ENCODE measurements around the gene USH1G. TPM values are rescaled to one million over a fixed set of nuclear protein-coding genes. Genes with fewer than 3 reads are reported as not detected.
"Not testable (repeated sequence)": the region's sequence is repeated elsewhere in the genome, so short reads cannot be mapped to it uniquely, and the experiment has no call there.

USH1G gene
- total RNA-seq, 1 donor from 2014 or later: not detected

DNA sequence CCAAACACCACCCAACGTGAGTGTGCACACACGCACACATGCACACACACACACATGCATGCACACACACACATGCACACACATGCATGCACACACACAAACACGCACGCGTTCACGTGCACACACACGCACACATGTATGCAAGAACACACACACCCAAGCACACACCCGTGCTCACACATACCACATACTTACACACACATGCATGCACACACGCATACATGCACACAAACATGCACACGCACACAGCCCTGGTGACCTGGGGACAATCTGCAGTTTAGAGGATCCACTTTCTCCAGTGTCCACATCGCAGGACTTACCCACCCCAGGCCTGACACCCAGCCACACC is 6.2 kb downstream of the USH1G start:
- DNase-seq (no peak), ATAC-seq (no peak)
- intact Hi-C loops (cut with micrococcal nuclease): no loop called here

- intact Hi-C loops (cut with micrococcal nuclease): no loop called here
- DNase-seq (no peak), ATAC-seq (no peak)
Observed at GRCh38 chr17:74916136-74916850, 6.8 kb downstream of the USH1G start.

DNA sequence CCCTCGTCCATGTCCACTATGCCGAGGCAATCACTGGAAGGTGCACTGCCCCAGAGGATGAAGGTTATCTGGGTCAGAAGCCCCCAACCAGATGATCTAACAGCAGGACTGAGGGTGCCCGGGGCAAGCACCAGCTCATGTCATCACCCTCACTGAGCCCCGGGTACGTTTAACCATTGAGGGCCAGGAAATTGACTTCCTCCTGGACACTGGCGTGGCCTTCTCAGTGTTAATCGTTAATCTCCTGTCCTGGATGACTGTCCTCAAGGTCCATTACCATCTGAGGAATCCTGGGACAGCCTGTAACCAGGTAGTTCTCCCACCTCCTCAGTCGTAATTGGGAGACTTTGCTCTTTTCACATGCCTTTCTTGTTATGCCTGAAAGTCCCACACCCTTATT is 11.6 kb downstream of the USH1G start:
- intact Hi-C loops (cut with micrococcal nuclease); DNase-seq; ATAC-seq: not testable (repeated sequence)

- ATAC-seq; intact Hi-C loops (cut with micrococcal nuclease); DNase-seq: not testable (repeated sequence)
Observed at GRCh38 chr17:74909097-74909496, 14.0 kb downstream of the USH1G start.

- intact Hi-C loops (cut with micrococcal nuclease): no loop called here
- no peak for ATAC-seq
- DNase-seq: no peak
Observed at GRCh38 chr17:74907012-74907411, 16.0 kb downstream of the USH1G start.

DNA sequence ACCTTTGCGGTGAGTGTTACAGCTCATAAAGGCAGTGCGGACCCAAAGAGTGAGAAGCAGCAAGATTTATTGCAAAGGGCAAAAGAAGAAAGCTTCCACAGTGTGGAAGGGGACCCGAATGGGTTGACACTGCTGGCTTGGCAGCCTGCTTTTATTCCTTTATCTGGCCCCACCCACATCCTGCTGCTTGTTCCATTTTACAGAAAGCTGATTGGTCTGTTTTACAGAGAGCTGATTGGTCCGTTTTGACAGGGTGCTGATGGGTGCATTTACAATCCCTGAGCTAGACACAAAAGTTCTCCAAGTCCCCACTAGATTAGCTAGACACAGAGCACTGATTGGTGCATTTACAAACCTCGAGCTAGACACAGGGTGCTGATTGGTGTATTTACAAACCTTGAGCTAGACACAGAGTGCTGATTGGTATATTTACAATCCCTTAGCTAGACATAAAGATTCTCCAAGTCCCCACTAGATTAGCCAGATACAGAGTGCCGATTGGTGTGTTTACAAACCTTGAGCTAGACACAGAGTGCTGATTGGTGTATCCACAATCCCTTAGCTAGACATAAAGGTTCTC is 16.8 kb downstream of the USH1G start:
- intact Hi-C loops (cut with micrococcal nuclease); ATAC-seq; DNase-seq: not testable (repeated sequence)

GRCh38 chr17:74904687-74905409 is 18.2 kb downstream of the USH1G start:
- ATAC-seq (no peak), DNase-seq (no peak)
- intact Hi-C loops (cut with micrococcal nuclease): no loop called here

DNA sequence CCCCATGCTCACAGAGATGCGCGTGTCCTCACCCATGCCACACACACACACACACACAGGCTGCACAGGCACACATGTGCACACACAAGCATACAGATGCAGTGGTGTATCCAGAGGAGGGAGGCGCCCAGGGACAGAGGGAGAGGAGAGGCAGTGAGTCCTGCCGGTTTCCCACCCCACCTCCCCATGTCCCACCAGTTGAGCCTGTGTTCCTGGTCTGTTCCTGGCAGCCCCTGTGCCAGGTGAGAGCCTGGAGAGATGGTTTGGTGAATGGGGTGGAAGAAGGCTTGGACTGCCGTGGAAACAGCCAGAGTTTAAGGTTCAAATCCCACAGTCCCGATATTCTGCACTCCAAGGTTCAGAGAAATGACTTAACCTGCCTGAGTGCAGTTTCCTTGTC is 19.4 kb downstream of the USH1G start:
- intact Hi-C loops (cut with micrococcal nuclease): no loop called here
- DNase-seq (no peak), ATAC-seq (no peak)

- ATAC-seq (no peak), DNase-seq (no peak)
- intact Hi-C loops (cut with micrococcal nuclease): no loop called here
Observed at GRCh38 chr17:74903034-74903433, 20.0 kb downstream of the USH1G start.

DNA sequence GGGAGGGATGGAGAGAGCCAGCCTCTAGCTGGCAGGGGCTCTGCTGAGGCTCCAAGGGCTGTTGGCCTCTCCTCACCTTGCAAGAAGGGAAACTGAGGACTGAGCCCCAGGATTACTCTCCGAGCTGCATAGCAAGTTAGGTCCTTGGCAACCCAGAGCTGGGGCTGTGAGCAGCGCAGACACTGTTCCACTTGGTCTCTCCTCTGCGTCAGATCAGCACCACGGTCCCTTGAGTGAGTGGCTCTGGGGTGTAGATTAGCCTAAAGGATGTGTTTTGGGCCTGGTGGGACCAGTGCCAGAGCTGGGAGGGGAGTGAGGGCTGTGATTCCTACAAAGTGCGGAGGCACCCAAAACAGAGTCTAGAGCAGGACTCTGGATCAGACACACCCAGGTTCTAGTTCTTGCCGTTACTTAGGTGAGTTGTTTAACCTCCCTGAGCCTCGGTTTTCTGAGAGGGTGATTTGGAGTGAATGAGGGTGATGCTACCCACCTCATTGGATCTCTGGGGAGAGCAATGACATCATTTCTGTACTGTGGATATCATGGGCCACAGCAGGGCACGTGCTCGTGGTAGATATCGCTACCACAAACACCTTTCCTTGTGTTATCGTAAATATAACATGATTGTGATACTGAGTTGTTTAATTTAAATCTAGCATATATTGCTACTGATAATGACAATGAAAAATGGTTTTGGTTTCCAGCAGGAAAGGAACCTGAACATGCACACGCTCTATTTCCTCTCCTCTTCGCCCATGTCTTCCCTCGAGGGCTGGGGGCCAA is 21.5 kb downstream of the USH1G start:
- intact Hi-C loops (cut with micrococcal nuclease): no loop called here
- no peak for ATAC-seq
- DNase-seq: no peak

GRCh38 chr17:74900208-74900607 is 22.8 kb downstream of the USH1G start:
- intact Hi-C loops (cut with micrococcal nuclease): no loop called here
- ATAC-seq: no peak
- no peak for DNase-seq

DNA sequence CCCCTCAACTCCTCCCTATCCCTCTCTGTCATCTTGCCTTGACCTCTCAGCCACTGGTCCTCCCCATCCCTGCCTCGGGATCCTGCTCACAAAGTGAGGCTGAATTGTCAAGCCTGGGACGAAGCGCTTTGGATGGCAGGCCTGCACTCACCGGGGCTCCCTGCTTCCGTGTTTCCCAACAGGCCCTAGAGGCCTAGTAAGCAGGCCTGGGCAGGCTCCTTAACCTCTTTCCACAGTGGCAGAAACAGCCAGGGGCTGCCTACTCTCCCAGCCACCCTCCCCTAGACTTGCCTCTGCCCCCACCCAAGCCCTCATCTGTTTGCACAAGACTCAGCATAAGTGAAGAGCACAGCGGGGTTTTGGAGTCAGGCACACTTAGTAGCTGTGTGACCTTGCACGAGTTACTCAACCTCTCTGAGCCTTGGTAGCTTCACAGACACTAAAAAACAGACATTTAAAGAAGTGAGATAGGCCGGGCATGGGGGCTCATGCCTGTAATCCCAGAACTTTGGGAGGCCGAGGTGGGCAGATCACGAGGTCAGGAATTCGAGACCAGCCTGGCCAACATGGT is 24.6 kb downstream of the USH1G start:
- intact Hi-C loops (cut with micrococcal nuclease): no loop called here
- DNase-seq (no peak), ATAC-seq (no peak)

GRCh38 chr17:74893936-74894671 is 29.0 kb downstream of the USH1G start:
- intact Hi-C loops (cut with micrococcal nuclease): no loop called here
- no peak for ATAC-seq
- DNase-seq: no peak

- intact Hi-C loops (cut with micrococcal nuclease): no loop called here
- ATAC-seq (peak; percentile 43), DNase-seq (no peak)
Observed at GRCh38 chr17:74892974-74893911, 29.8 kb downstream of the USH1G start, which contains the start of gene FADS6. FADS6 (minus strand) TSS chr17:74893633; CDS start chr17:74893595, 38 bp downstream.

DNA sequence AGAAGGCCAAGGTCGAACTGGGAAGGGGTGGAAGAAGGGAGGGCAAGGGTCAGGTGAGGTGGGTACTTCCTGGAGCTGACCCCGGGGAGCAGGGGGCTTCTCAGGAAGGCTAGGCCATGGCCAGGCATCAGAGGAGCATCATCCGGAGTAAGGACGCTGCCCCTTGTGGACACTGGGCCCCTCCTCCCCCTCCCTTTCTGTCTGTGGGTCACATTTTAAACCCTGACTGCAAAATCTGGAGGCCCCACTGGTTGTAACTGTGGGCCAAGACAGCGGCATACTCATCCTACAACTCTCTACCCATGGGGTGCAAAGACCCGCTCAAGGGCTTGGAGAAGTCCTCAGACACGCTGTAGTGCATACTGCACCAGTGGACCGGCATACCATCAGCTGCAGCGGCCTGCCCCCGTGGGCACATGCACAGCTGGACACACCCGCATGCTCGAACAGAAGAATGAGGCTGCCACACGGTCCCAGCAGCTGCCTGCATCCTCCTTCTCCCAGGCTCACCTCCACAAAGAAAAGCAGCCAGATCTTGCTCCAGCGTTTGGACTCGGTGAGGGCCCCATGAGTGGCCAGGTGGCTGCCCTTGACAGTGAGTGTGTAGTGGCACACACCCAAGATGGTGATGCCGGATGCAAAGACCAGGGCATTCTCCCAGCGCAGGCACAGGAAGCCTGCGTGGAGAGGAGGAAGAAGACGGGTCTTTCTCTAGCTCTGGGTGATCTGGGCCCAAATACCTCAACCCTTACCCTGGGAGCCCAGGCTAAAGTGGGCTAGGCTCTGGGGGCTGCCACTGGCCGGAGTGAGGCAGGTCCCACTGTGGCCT is 30.8 kb downstream of the USH1G start:
- ATAC-seq (no peak), DNase-seq (no peak)
- intact Hi-C loops (cut with micrococcal nuclease): no loop called here

- ATAC-seq: no peak
- DNase-seq: no peak
- intact Hi-C loops (cut with micrococcal nuclease): no loop called here
Observed at GRCh38 chr17:74890554-74890953, 32.5 kb downstream of the USH1G start.

DNA sequence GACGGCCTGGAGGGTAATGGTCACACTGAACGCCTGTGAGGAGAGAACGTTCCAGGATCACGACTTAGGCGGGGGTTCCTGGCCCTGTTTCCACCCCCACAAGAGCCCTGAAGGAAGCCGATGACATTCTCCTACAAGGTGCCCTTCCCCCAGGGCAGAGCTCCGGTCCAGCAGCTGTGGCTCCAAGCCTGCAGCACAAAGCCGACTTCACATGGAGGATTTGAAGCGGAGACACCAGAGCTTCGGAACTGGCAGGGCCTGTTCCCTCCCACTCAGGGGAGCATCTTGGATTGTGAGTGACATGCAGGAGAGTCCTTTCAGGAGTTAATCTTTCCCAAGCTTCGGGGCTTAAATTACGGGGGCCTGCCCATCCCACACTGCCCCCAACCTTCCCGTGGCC is 34.6 kb downstream of the USH1G start:
- DNase-seq (no peak), ATAC-seq (no peak)
- intact Hi-C loops (cut with micrococcal nuclease): no loop called here
